Activated naive CD4-positive, alpha-beta T cell treated with Interleukin-2 at 50 U/mL for 16 hours (primary cell): Measurements from ENCODE around the gene MDFIC.
"Not testable (repeated sequence)": the region's sequence is repeated elsewhere in the genome, so short reads cannot be mapped to it uniquely, and the experiment has no call there.

Experiments used
- DNase-seq: peaks from one replicate; pipeline ENCODE4 v3.0.0-alpha.2; 2020

MDFIC gene

GRCh38 chr7:114922026-114922651, at the start of gene MDFIC:
Gene MDFIC (plus strand): TSS chr7:114922094. CDS start chr7:114923034, 940 bp downstream.
- peak; percentile 77 for DNase-seq

GRCh38 chr7:114874170-114874569, 47.7 kb upstream of the MDFIC start:
- DNase-seq = no peak

GRCh38 chr7:114875186-114875585, 46.7 kb upstream of the MDFIC start:
- no peak for DNase-seq

- no peak for DNase-seq
Measured at GRCh38 chr7:114879554-114879953, 42.3 kb upstream of the MDFIC start.

GRCh38 chr7:114885836-114886235, 36.1 kb upstream of the MDFIC start:
- no peak for DNase-seq

GRCh38 chr7:114886241-114886640, 35.7 kb upstream of the MDFIC start:
- DNase-seq = no peak

- DNase-seq = not testable (repeated sequence)
Measured at GRCh38 chr7:114889116-114889515, 32.8 kb upstream of the MDFIC start.

- DNase-seq = no peak
Measured at GRCh38 chr7:114889646-114890285, 32.1 kb upstream of the MDFIC start.

- no peak for DNase-seq
Measured at GRCh38 chr7:114890561-114890960, 31.3 kb upstream of the MDFIC start.

GRCh38 chr7:114900127-114900526, 21.8 kb upstream of the MDFIC start:
- DNase-seq = no peak

GRCh38 chr7:114901771-114902170, 20.1 kb upstream of the MDFIC start:
- no peak for DNase-seq

GRCh38 chr7:114903131-114903530, 18.8 kb upstream of the MDFIC start:
- DNase-seq = no peak

- no peak for DNase-seq
Measured at GRCh38 chr7:114910787-114911186, 11.1 kb upstream of the MDFIC start.

GRCh38 chr7:114911411-114911810, 10.5 kb upstream of the MDFIC start:
- no peak for DNase-seq

GRCh38 chr7:114916261-114916892, 5.5 kb upstream of the MDFIC start:
- peak; percentile 49 for DNase-seq

- DNase-seq = no peak
Measured at GRCh38 chr7:114917211-114917839, 4.6 kb upstream of the MDFIC start.

- no peak for DNase-seq
Measured at GRCh38 chr7:114919587-114919986, 2.3 kb upstream of the MDFIC start.

GRCh38 chr7:114921631-114922025, 266 bp upstream of the MDFIC start:
- DNase-seq = peak; percentile 61

GRCh38 chr7:114922652-114923402, 933 bp downstream of the MDFIC start:
- peak; percentile 65 for DNase-seq

- no peak for DNase-seq
Measured at GRCh38 chr7:114923403-114923713, 1.5 kb downstream of the MDFIC start.

GRCh38 chr7:114924038-114924712, 2.3 kb downstream of the MDFIC start:
- DNase-seq = no peak

GRCh38 chr7:114925434-114925833, 3.5 kb downstream of the MDFIC start:
- no peak for DNase-seq

GRCh38 chr7:114928060-114928459, 6.2 kb downstream of the MDFIC start:
- DNase-seq = no peak
